Measurements from ENCODE around the gene CITED1. TPM values are rescaled to one million over a fixed set of nuclear protein-coding genes. Genes with fewer than 3 reads are reported as not detected.
A peak's percentile ranks its signal among the peaks of the same experiment; 100 is the strongest.

The CITED1 gene
- 0.27 and 0.39 TPM in 2 replicates for polyA plus RNA-seq (2013)

DNA sequence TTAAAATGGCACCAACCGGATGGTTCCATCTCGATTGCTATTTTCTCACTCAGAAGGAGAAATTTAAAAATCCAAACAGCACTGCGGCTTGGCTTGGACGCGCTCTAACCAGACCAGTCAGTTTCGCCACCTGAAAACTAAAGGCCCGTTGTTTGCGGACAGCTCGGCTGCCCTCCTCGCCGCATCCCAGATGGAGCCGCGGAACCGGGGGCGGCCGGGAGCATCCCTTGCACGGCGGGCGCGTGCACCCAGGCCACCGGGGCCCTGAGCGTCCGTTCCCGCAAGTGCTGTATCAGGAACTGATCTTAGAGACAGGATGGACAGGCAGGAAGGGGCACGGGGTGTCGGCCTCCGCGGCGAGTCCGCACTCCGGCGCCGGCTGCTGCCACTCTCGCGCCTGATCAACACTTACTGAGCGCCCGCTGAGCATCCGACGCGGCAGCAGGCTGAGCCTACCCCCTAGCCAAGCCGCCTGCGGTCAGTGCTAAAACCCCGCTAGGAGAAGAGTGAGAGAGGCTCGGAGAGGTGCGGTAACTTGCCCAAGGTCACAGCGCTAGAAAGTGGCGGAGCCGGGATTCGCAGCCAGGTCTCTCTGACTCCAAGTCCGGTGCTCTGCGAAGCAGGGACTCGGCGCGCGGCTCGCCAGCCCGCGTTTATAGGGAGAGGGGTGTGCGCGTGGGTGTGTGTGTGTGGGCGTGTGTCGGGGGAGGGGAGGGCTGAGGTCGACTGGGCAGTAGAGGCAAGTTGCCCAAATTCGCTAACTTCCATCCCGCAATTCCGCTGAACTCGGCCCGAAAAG lies at the start of gene CITED1:
Gene CITED1 (minus strand): TSS at position 629 of the 799 bp plus-strand sequence. CDS start 3,045 bp downstream, outside the sequence.
- Histone ChIP-seq H3K18ac (ENCODE audit: low read length) (no peak within 1 kb of the TSS), H4K12ac (ENCODE audit: low read depth, low read length) (peak within 1 kb of the TSS; percentile 36), H3K79me1 (ENCODE audit: low read length) (no peaks in the 10 kb centered on the region), H2AFZ (ENCODE audit: insufficient read depth, low read length, poor library complexity) (no peak within 1 kb of the TSS), H3K4me1 (ENCODE audit: control insufficient read depth in 1 of 2, insufficient read depth in 2 of 2, low read length in 2 of 2) (peaks cover 8 to 12% of the 10 kb centered on the region in 2 experiments), H3K9ac (ENCODE audit: low read length) (no peak within 1 kb of the TSS), H2BK12ac (ENCODE audit: low read length) (no peak within 1 kb of the TSS), H2BK5ac (ENCODE audit: low read depth, low read length, poor library complexity) (no peak within 1 kb of the TSS), H3K79me2 (ENCODE audit: control insufficient read depth, insufficient read depth, low read length, poor library complexity) (no peaks in the 10 kb centered on the region), H2BK120ac (ENCODE audit: insufficient read depth, low read length, poor library complexity) (no peak within 1 kb of the TSS), H2AK5ac (ENCODE audit: low read length) (no peak within 1 kb of the TSS), H3K27ac (ENCODE audit: low read depth, low read length) (no peak within 1 kb of the TSS), H3K36me3 (ENCODE audit: control insufficient read depth in 1 of 2, insufficient read depth in 2 of 2, low read length in 2 of 2) (no peaks in the 10 kb centered on the region), H4K91ac (ENCODE audit: low read depth, low read length) (no peak within 1 kb of the TSS), H3K9me3 (ENCODE audit: insufficient read depth, low read depth, low read length) (no peaks in the 10 kb centered on the region), H3K23ac (ENCODE audit: low read length) (no peak within 1 kb of the TSS), H4K8ac (ENCODE audit: low read depth, low read length) (no peak within 1 kb of the TSS), H3K4me2 (ENCODE audit: low read length) (peak within 1 kb of the TSS; percentile 73), H3K4ac (ENCODE audit: low read depth, low read length) (no peak within 1 kb of the TSS), H3K4me3 (ENCODE audit: low read depth, low read length) (peak within 1 kb of the TSS; percentile 64), H3K14ac (ENCODE audit: low read length) (no peak within 1 kb of the TSS), H3K27me3 (ENCODE audit: insufficient read depth, low read length) (peaks cover 44% of the 10 kb centered on the region)
- WGBS (ENCODE audit: extremely low coverage, insufficient coverage, insufficient read length): no CpG with 5 or more reads among the region's 68 CpGs
- peak in 1 of 2 donors; percentile 9 for DNase-seq

DNA sequence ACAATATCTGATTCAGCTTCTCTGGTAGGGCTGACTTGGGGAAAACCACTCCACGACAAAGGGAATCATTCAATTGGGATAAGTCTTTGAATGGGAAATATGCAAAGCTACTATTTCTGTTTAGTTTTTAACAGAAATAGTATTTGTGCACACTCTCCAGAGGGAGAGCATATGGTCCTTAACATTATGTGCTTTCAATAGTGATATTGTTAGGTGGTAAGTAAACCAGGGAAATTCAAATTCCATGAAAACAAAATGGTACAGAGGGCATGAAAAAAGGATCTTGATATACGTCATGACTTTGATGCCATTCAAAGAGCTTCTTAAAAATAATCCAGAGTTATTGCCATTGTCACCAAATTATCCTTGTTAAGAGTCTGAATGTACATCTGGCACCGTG lies 47.1 kb upstream of the CITED1 start:
- Histone ChIP-seq H3K4me1 (ENCODE audit: control insufficient read depth in 1 of 2, insufficient read depth in 2 of 2, low read length in 2 of 2) (no peaks in the 10 kb centered on the region), H3K4me3 (ENCODE audit: low read depth, low read length) (no peak overlapping the region), H3K9ac (ENCODE audit: low read length) (no peak overlapping the region), H2AK5ac (ENCODE audit: low read length) (no peak overlapping the region), H2BK120ac (ENCODE audit: insufficient read depth, low read length, poor library complexity) (no peak overlapping the region), H2BK12ac (ENCODE audit: low read length) (no peak overlapping the region), H2AFZ (ENCODE audit: insufficient read depth, low read length, poor library complexity) (no peak overlapping the region), H3K4ac (ENCODE audit: low read depth, low read length) (no peak overlapping the region), H3K14ac (ENCODE audit: low read length) (no peak overlapping the region), H3K9me3 (ENCODE audit: insufficient read depth, low read depth, low read length) (no peaks in the 10 kb centered on the region), H3K79me2 (ENCODE audit: control insufficient read depth, insufficient read depth, low read length, poor library complexity) (no peaks in the 10 kb centered on the region), H4K8ac (ENCODE audit: low read depth, low read length) (no peak overlapping the region), H3K18ac (ENCODE audit: low read length) (no peak overlapping the region), H3K23ac (ENCODE audit: low read length) (no peak overlapping the region), H3K79me1 (ENCODE audit: low read length) (no peaks in the 10 kb centered on the region), H3K4me2 (ENCODE audit: low read length) (no peak overlapping the region), H3K27me3 (ENCODE audit: insufficient read depth, low read length) (no peaks in the 10 kb centered on the region), H4K91ac (ENCODE audit: low read depth, low read length) (no peak overlapping the region), H3K36me3 (ENCODE audit: control insufficient read depth in 1 of 2, insufficient read depth in 2 of 2, low read length in 2 of 2) (peaks cover 7% of the 10 kb centered on the region in 2 experiments), H4K12ac (ENCODE audit: low read depth, low read length) (no peak overlapping the region), H2BK5ac (ENCODE audit: low read depth, low read length, poor library complexity) (no peak overlapping the region), H3K27ac (ENCODE audit: low read depth, low read length) (no peak overlapping the region)
- no CpG with 5 or more reads among the region's 3 CpGs for WGBS (ENCODE audit: extremely low coverage, insufficient coverage, insufficient read length)
- no peak for DNase-seq

GRCh38 chrX:72351606-72352334 lies 46.1 kb upstream of the CITED1 start:
- Histone ChIP-seq H3K14ac (ENCODE audit: low read length) (no peak overlapping the region), H3K27me3 (ENCODE audit: insufficient read depth, low read length) (no peaks in the 10 kb centered on the region), H3K36me3 (ENCODE audit: control insufficient read depth in 1 of 2, insufficient read depth in 2 of 2, low read length in 2 of 2) (peaks cover 7% of the 10 kb centered on the region in 2 experiments), H3K27ac (ENCODE audit: low read depth, low read length) (no peak overlapping the region), H2AFZ (ENCODE audit: insufficient read depth, low read length, poor library complexity) (no peak overlapping the region), H3K4ac (ENCODE audit: low read depth, low read length) (no peak overlapping the region), H2BK12ac (ENCODE audit: low read length) (no peak overlapping the region), H3K4me3 (ENCODE audit: low read depth, low read length) (no peak overlapping the region), H2BK120ac (ENCODE audit: insufficient read depth, low read length, poor library complexity) (no peak overlapping the region), H3K9me3 (ENCODE audit: insufficient read depth, low read depth, low read length) (no peaks in the 10 kb centered on the region), H2BK5ac (ENCODE audit: low read depth, low read length, poor library complexity) (no peak overlapping the region), H3K4me1 (ENCODE audit: control insufficient read depth in 1 of 2, insufficient read depth in 2 of 2, low read length in 2 of 2) (no peaks in the 10 kb centered on the region), H3K23ac (ENCODE audit: low read length) (no peak overlapping the region), H2AK5ac (ENCODE audit: low read length) (no peak overlapping the region), H3K4me2 (ENCODE audit: low read length) (no peak overlapping the region), H3K18ac (ENCODE audit: low read length) (no peak overlapping the region), H3K79me1 (ENCODE audit: low read length) (no peaks in the 10 kb centered on the region), H3K79me2 (ENCODE audit: control insufficient read depth, insufficient read depth, low read length, poor library complexity) (no peaks in the 10 kb centered on the region), H4K8ac (ENCODE audit: low read depth, low read length) (no peak overlapping the region), H3K9ac (ENCODE audit: low read length) (no peak overlapping the region), H4K91ac (ENCODE audit: low read depth, low read length) (no peak overlapping the region), H4K12ac (ENCODE audit: low read depth, low read length) (no peak overlapping the region)
- WGBS (ENCODE audit: extremely low coverage, insufficient coverage, insufficient read length): no CpG with 5 or more reads among the region's 8 CpGs
- DNase-seq: no peak

- H3K79me2 ChIP-seq (ENCODE audit: control insufficient read depth, insufficient read depth, low read length, poor library complexity): no peaks in the 10 kb centered on the region
- no peak overlapping the region for H4K8ac ChIP-seq (ENCODE audit: low read depth, low read length)
- no peaks in the 10 kb centered on the region for H3K79me1 ChIP-seq (ENCODE audit: low read length)
- no peak overlapping the region for H4K91ac ChIP-seq (ENCODE audit: low read depth, low read length)
- H3K4me2 ChIP-seq (ENCODE audit: low read length): no peak overlapping the region
- no peaks in the 10 kb centered on the region for H3K4me1 ChIP-seq (ENCODE audit: control insufficient read depth in 1 of 2, insufficient read depth in 2 of 2, low read length in 2 of 2)
- no peak overlapping the region for H4K12ac ChIP-seq (ENCODE audit: low read depth, low read length)
- no peak overlapping the region for H2BK5ac ChIP-seq (ENCODE audit: low read depth, low read length, poor library complexity)
- H2AK5ac ChIP-seq (ENCODE audit: low read length): no peak overlapping the region
- no peak overlapping the region for H2BK120ac ChIP-seq (ENCODE audit: insufficient read depth, low read length, poor library complexity)
- H2BK12ac ChIP-seq (ENCODE audit: low read length): no peak overlapping the region
- DNase-seq: no peak
- H3K27me3 ChIP-seq (ENCODE audit: insufficient read depth, low read length): no peaks in the 10 kb centered on the region
- peaks cover 7% of the 10 kb centered on the region in 2 experiments for H3K36me3 ChIP-seq (ENCODE audit: control insufficient read depth in 1 of 2, insufficient read depth in 2 of 2, low read length in 2 of 2)
- H2AFZ ChIP-seq (ENCODE audit: insufficient read depth, low read length, poor library complexity): no peak overlapping the region
- no peak overlapping the region for H3K4ac ChIP-seq (ENCODE audit: low read depth, low read length)
- no peak overlapping the region for H3K23ac ChIP-seq (ENCODE audit: low read length)
- WGBS (ENCODE audit: extremely low coverage, insufficient coverage, insufficient read length): no CpG with 5 or more reads among the region's 3 CpGs
- no peak overlapping the region for H3K9ac ChIP-seq (ENCODE audit: low read length)
- H3K4me3 ChIP-seq (ENCODE audit: low read depth, low read length): no peak overlapping the region
- H3K18ac ChIP-seq (ENCODE audit: low read length): no peak overlapping the region
- no peak overlapping the region for H3K27ac ChIP-seq (ENCODE audit: low read depth, low read length)
- H3K9me3 ChIP-seq (ENCODE audit: insufficient read depth, low read depth, low read length): no peaks in the 10 kb centered on the region
- no peak overlapping the region for H3K14ac ChIP-seq (ENCODE audit: low read length)
Observed at GRCh38 chrX:72349190-72349589, 43.5 kb upstream of the CITED1 start.
